ENCODE data around the gene KCTD4.

DNA sequence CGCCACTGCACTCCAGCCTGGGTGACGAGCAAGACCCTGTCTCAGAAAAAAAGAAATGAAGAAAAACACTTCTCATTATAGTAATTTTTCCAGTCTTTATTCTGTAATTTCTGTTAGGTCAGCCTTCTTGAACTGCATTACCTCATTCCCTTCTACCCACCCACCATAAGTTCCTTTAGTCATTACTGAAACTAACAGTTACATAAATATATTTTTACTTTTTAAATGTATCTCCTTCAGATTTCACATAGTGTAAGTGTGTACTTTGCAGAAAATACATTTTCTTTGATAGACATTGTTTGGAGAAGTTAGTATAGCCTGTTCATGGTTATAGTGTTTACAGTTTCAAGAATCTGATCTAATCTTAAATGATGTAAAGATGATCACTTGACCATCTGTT lies 31.7 kb upstream of the KCTD4 start:
- TF ChIP-seq CTCF (IDR thresholded peaks at IDR 0.05) (no peak), POLR2A (IDR thresholded peaks at IDR 0.05) (no peak)

All from testis (tissue), 2 donors.